HepG2 (cell line): Measurements from ENCODE around the gene SULT2A1. TPM values are rescaled to one million over a fixed set of nuclear protein-coding genes. Genes with fewer than 3 reads are reported as not detected.

Source experiments
- CC2D1A ChIP-seq: sonication (generic); formaldehyde crosslinking; IDR thresholded peaks from 2 replicates; pipeline ENCODE4 v1.8.1; 2023; ENCODE audit warnings: mild to moderate bottlenecking, missing genetic modification reagents
- MEIS2 ChIP-seq: sonication (generic); formaldehyde crosslinking; IDR thresholded peaks from 2 replicates; pipeline ENCODE4 v1.9.0; 2021; ENCODE audit warnings: mild to moderate bottlenecking, missing genetic modification reagents
- MTA3 ChIP-seq: sonication (generic); formaldehyde crosslinking; IDR thresholded peaks from 2 replicates; pipeline ENCODE4 v1.4.0; 2020; ENCODE audit warnings: missing genetic modification reagents
- NFIB ChIP-seq: sonication (generic); formaldehyde crosslinking; IDR thresholded peaks from 2 replicates; pipeline ENCODE4 v1.9.0; 2021; ENCODE audit warnings: missing genetic modification reagents, mild to moderate bottlenecking, borderline replicate concordance
- PLRG1 ChIP-seq: fragments of 450-650 bp; conservative IDR thresholded peaks from 2 replicates; pipeline ENCODE4 v1.6.1; 2016
- ZNF101 ChIP-seq: sonication (generic); formaldehyde crosslinking; IDR thresholded peaks from 2 replicates; pipeline ENCODE4 v1.4.0; 2020; ENCODE audit warnings: mild to moderate bottlenecking, low read depth, missing genetic modification reagents, borderline replicate concordance
- ZNF598 ChIP-seq: sonication (generic); formaldehyde crosslinking; IDR thresholded peaks from 2 replicates; pipeline ENCODE4 v1.5.1; 2020; ENCODE audit warnings: mild to moderate bottlenecking, missing genetic modification reagents, borderline replicate concordance
- ZNF644 ChIP-seq: IDR thresholded peaks from 2 replicates; pipeline ENCODE4 v1.6.1; 2016; ENCODE audit warnings: low read depth
- polyA plus RNA-seq, 8 experiments: library from polyadenylated mRNA; depleted of rRNA in 3 of 8; stranded (reverse) in 7 of 8; unstranded in 1 of 8; fragments of >200 nt; fragmentation: Illumina TruSeq in 4 of 8; extraction: Trizol in 4 of 8; gene quantifications; 2 replicates each; pipeline versions ENCODE4 v1.2.1 to v1.2.3, GENCODE V29; 2011 to 2016; ENCODE audit warnings: low read depth in 4 of 8, missing spikeins in 1 of 8, mixed read lengths in 1 of 8; ENCODE audit not compliant: insufficient read depth in 1 of 8
- total RNA-seq, 5 experiments: library from RNA; depleted of rRNA; stranded (reverse); fragments of >200 nt; fragmentation: Illumina TruSeq; extraction: Trizol; gene quantifications; 2 replicates each; pipeline ENCODE4 v1.2.3, GENCODE V29; 2016; ENCODE audit warnings: low read depth in 1 of 5
- TF ChIP-seq, protein P1 (sequence below): sonication (generic); formaldehyde crosslinking; IDR thresholded peaks from 2 replicates; pipeline ENCODE4 v1.4.0; 2020; ENCODE audit warnings: missing genetic modification reagents, borderline replicate concordance
- TF ChIP-seq, protein P2 (sequence below): sonication (generic); formaldehyde crosslinking; IDR thresholded peaks from 2 replicates; pipeline ENCODE4 v1.5.0; 2020; ENCODE audit warnings: mild to moderate bottlenecking, missing genetic modification reagents
- TF ChIP-seq, protein P3 (sequence below): sonication (generic); formaldehyde crosslinking; IDR thresholded peaks from 2 replicates; pipeline ENCODE4 v1.5.0; 2020; ENCODE audit warnings: missing genetic modification reagents
- TF ChIP-seq, protein P4 (sequence below): sonication (generic); formaldehyde crosslinking; IDR thresholded peaks from 2 replicates; pipeline ENCODE4 v1.8.0; 2022; ENCODE audit warnings: low read depth, missing genetic modification reagents
- TF ChIP-seq, protein P5 (sequence below): sonication (generic); formaldehyde crosslinking; IDR thresholded peaks from 2 replicates; pipeline ENCODE4 v1.5.0; 2020; ENCODE audit warnings: mild to moderate bottlenecking, missing genetic modification reagents
- TF ChIP-seq, protein P6 (sequence below): sonication (generic); formaldehyde crosslinking; IDR thresholded peaks from 2 replicates; pipeline ENCODE4 v1.4.0; 2020; ENCODE audit warnings: missing genetic modification reagents
- TF ChIP-seq, protein P7 (sequence below): IDR thresholded peaks from 2 replicates; pipeline ENCODE4 v1.6.1; 2018; ENCODE audit warnings: missing genetic modification reagents, mild to moderate bottlenecking, missing compliant biosample characterization
- TF ChIP-seq, protein P8 (sequence below): sonication (generic); formaldehyde crosslinking; IDR thresholded peaks from 2 replicates; pipeline ENCODE4 v1.8.1; 2023; ENCODE audit warnings: mild to moderate bottlenecking, inconsistent platforms, moderate library complexity, missing genetic modification reagents, borderline replicate concordance

Gene SULT2A1
- total and polyA plus RNA-seq, 2 of the 13 experiments (the other 11 are each of a cell fraction or from before 2014, with no cell fraction given) = 137 to 193 TPM

DNA sequence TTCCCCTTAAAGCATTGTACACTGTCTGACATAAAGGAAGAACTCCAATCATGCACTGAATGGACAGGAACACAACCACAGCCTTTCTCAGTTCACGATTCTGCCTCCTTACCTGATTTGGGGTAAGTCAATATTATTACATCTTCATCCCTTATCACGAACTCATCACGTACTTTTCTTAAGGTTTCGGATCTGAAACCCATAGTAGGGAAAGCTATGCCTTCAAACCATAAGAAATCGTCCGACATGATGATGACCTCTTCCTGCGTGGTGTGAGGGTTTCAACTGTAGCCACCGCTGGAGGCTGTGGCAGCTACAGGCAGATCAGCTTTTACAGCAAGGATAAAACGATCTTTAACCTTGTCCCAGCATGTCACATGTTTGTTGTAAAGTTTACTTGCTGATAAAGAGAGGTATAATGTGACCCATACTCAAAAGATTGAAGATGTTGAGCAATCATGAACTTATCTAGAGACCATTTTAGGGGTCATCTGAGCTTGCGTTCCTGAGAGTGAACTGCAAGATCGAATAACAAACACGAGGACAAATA lies at the start of gene SULT2A1 (continued):
- TF ChIP-seq, protein P1, sequence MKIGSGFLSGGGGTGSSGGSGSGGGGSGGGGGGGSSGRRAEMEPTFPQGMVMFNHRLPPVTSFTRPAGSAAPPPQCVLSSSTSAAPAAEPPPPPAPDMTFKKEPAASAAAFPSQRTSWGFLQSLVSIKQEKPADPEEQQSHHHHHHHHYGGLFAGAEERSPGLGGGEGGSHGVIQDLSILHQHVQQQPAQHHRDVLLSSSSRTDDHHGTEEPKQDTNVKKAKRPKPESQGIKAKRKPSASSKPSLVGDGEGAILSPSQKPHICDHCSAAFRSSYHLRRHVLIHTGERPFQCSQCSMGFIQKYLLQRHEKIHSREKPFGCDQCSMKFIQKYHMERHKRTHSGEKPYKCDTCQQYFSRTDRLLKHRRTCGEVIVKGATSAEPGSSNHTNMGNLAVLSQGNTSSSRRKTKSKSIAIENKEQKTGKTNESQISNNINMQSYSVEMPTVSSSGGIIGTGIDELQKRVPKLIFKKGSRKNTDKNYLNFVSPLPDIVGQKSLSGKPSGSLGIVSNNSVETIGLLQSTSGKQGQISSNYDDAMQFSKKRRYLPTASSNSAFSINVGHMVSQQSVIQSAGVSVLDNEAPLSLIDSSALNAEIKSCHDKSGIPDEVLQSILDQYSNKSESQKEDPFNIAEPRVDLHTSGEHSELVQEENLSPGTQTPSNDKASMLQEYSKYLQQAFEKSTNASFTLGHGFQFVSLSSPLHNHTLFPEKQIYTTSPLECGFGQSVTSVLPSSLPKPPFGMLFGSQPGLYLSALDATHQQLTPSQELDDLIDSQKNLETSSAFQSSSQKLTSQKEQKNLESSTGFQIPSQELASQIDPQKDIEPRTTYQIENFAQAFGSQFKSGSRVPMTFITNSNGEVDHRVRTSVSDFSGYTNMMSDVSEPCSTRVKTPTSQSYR (CRISPR knock-in tag) = no peak
- TF ChIP-seq, protein P2, sequence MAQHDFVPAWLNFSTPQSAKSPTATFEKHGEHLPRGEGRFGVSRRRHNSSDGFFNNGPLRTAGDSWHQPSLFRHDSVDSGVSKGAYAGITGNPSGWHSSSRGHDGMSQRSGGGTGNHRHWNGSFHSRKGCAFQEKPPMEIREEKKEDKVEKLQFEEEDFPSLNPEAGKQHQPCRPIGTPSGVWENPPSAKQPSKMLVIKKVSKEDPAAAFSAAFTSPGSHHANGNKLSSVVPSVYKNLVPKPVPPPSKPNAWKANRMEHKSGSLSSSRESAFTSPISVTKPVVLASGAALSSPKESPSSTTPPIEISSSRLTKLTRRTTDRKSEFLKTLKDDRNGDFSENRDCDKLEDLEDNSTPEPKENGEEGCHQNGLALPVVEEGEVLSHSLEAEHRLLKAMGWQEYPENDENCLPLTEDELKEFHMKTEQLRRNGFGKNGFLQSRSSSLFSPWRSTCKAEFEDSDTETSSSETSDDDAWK (CRISPR knock-in tag) = no peak
- TF ChIP-seq, protein P3, sequence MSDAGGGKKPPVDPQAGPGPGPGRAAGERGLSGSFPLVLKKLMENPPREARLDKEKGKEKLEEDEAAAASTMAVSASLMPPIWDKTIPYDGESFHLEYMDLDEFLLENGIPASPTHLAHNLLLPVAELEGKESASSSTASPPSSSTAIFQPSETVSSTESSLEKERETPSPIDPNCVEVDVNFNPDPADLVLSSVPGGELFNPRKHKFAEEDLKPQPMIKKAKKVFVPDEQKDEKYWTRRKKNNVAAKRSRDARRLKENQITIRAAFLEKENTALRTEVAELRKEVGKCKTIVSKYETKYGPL = no peak
- TF ChIP-seq, protein P4, sequence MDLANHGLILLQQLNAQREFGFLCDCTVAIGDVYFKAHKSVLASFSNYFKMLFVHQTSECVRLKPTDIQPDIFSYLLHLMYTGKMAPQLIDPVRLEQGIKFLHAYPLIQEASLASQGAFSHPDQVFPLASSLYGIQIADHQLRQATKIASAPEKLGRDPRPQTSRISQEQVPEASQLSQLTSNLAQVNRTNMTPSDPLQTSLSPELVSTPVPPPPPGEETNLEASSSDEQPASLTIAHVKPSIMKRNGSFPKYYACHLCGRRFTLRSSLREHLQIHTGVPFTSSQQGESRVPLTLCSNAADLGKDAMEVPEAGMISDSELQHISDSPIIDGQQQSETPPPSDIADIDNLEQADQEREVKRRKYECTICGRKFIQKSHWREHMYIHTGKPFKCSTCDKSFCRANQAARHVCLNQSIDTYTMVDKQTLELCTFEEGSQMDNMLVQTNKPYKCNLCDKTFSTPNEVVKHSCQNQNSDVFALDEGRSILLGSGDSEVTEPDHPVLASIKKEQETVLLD (CRISPR knock-in tag) = no peak
- no peak for TF ChIP-seq CC2D1A (CRISPR knock-in tag)
- TF ChIP-seq, protein P5, sequence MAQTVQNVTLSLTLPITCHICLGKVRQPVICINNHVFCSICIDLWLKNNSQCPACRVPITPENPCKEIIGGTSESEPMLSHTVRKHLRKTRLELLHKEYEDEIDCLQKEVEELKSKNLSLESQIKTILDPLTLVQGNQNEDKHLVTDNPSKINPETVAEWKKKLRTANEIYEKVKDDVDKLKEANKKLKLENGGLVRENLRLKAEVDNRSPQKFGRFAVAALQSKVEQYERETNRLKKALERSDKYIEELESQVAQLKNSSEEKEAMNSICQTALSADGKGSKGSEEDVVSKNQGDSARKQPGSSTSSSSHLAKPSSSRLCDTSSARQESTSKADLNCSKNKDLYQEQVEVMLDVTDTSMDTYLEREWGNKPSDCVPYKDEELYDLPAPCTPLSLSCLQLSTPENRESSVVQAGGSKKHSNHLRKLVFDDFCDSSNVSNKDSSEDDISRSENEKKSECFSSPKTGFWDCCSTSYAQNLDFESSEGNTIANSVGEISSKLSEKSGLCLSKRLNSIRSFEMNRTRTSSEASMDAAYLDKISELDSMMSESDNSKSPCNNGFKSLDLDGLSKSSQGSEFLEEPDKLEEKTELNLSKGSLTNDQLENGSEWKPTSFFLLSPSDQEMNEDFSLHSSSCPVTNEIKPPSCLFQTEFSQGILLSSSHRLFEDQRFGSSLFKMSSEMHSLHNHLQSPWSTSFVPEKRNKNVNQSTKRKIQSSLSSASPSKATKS (CRISPR knock-in tag) = no peak
- TF ChIP-seq ZNF598 (CRISPR knock-in tag) = no peak
- TF ChIP-seq PLRG1 = no peak
- TF ChIP-seq, protein P6, sequence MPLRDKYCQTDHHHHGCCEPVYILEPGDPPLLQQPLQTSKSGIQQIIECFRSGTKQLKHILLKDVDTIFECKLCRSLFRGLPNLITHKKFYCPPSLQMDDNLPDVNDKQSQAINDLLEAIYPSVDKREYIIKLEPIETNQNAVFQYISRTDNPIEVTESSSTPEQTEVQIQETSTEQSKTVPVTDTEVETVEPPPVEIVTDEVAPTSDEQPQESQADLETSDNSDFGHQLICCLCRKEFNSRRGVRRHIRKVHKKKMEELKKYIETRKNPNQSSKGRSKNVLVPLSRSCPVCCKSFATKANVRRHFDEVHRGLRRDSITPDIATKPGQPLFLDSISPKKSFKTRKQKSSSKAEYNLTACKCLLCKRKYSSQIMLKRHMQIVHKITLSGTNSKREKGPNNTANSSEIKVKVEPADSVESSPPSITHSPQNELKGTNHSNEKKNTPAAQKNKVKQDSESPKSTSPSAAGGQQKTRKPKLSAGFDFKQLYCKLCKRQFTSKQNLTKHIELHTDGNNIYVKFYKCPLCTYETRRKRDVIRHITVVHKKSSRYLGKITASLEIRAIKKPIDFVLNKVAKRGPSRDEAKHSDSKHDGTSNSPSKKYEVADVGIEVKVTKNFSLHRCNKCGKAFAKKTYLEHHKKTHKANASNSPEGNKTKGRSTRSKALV = no peak
- no peak for TF ChIP-seq ZNF101 (CRISPR knock-in tag)
- peak; percentile 15; the same call in 1 of the 2 replicates for TF ChIP-seq ZNF644 (CRISPR knock-in tag)
- TF ChIP-seq, protein P7, sequence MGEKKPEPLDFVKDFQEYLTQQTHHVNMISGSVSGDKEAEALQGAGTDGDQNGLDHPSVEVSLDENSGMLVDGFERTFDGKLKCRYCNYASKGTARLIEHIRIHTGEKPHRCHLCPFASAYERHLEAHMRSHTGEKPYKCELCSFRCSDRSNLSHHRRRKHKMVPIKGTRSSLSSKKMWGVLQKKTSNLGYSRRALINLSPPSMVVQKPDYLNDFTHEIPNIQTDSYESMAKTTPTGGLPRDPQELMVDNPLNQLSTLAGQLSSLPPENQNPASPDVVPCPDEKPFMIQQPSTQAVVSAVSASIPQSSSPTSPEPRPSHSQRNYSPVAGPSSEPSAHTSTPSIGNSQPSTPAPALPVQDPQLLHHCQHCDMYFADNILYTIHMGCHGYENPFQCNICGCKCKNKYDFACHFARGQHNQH = peak; percentile 99
- TF ChIP-seq NFIB (CRISPR knock-in tag) = no peak
- TF ChIP-seq, protein P8, sequence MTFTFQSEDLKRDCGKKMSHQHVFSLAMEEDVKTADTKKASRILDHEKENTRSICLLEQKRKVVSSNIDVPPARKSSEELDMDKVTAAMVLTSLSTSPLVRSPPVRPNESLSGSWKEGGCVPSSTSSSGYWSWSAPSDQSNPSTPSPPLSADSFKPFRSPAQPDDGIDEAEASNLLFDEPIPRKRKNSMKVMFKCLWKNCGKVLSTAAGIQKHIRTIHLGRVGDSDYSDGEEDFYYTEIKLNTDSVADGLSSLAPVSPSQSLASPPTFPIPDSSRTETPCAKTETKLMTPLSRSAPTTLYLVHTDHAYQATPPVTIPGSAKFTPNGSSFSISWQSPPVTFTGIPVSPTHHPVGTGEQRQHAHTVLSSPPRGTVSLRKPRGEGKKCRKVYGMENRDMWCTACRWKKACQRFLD (CRISPR knock-in tag) = no peak
- TF ChIP-seq MTA3 (CRISPR knock-in tag) = no peak
- TF ChIP-seq MEIS2 (CRISPR knock-in tag) = no peak
